ENCODE measurements around the gene SIAH2. TPM values are rescaled to one million over a fixed set of nuclear protein-coding genes. Genes with fewer than 3 reads are reported as not detected.

The SIAH2 gene
- total RNA-seq, 4 donors from 2014 or later, result 17.8 to 29.0 (median 20.4) TPM

- Histone ChIP-seq H3K9me3 (no peaks in the 10 kb centered on the region), H3K27ac (no peak overlapping the region), H3K36me3 (peaks cover 0 to 4% of the 10 kb centered on the region in 2 donors), H3K4me3 (replicated peaks in 1 of 3) (no peak overlapping the region), H3K4me1 (peaks cover 6 to 38% of the 10 kb centered on the region in 2 donors), H3K27me3 (no peaks in the 10 kb centered on the region)
- intact Hi-C loops (cut with DNase I), result no loop called here
- WGBS, 2 donors, result 87 to 97% methylated on average over 4 of the region's 4 CpGs
- DNase-seq, result no peak
- no peak for TF ChIP-seq CTCF (IDR thresholded peaks at IDR 0.05)
- TF ChIP-seq POLR2A (IDR thresholded peaks at IDR 0.05), result no peak
These were observed 20.3 kb downstream of the SIAH2 start for GRCh38 chr3:150742679-150743078.

- H3K4me1 ChIP-seq, result peaks cover 6 to 35% of the 10 kb centered on the region in 2 donors
- intact Hi-C loops (cut with DNase I), result no loop called here
- H3K27ac ChIP-seq, result no peak overlapping the region
- no peaks in the 10 kb centered on the region for H3K9me3 ChIP-seq
- H3K4me3 ChIP-seq (replicated peaks in 1 of 3), result no peak overlapping the region
- no peaks in the 10 kb centered on the region for H3K27me3 ChIP-seq
- peaks cover 0 to 4% of the 10 kb centered on the region in 2 donors for H3K36me3 ChIP-seq
- TF ChIP-seq CTCF (IDR thresholded peaks at IDR 0.05), result no peak
- no peak for TF ChIP-seq POLR2A (IDR thresholded peaks at IDR 0.05)
- no peak for DNase-seq
- WGBS, 2 donors, result 97% methylated on average over 15 of the region's 15 CpGs
These were observed 20.8 kb downstream of the SIAH2 start for GRCh38 chr3:150742141-150742523.

- TF ChIP-seq CTCF (IDR thresholded peaks at IDR 0.05) (no peak), POLR2A (IDR thresholded peaks at IDR 0.05) (no peak)
- Histone ChIP-seq H3K27ac (no peak overlapping the region), H3K4me1 (peaks cover 6 to 31% of the 10 kb centered on the region in 2 donors), H3K27me3 (no peaks in the 10 kb centered on the region), H3K9me3 (no peaks in the 10 kb centered on the region), H3K4me3 (replicated peaks in 1 of 3) (no peak overlapping the region), H3K36me3 (peaks cover 0 to 4% of the 10 kb centered on the region in 2 donors)
- 60 to 68% methylated on average over 5 of the region's 5 CpGs for WGBS, 2 donors
- no peak for DNase-seq
- intact Hi-C loops (cut with DNase I), result no loop called here
These were observed 21.4 kb downstream of the SIAH2 start for GRCh38 chr3:150741497-150742140.

GRCh38 chr3:150740733-150741496 lies 22.1 kb downstream of the SIAH2 start:
- Histone ChIP-seq H3K27ac (no peak overlapping the region), H3K4me1 (peaks cover 6 to 31% of the 10 kb centered on the region in 2 donors), H3K4me3 (replicated peaks in 1 of 3) (no peak overlapping the region), H3K27me3 (no peaks in the 10 kb centered on the region), H3K9me3 (no peaks in the 10 kb centered on the region), H3K36me3 (peaks cover 0 to 4% of the 10 kb centered on the region in 2 donors)
- WGBS, 2 donors, result 78 to 83% methylated on average over 12 of the region's 12 CpGs
- intact Hi-C loops (cut with DNase I), result no loop called here
- TF ChIP-seq CTCF (IDR thresholded peaks at IDR 0.05) (no peak), POLR2A (IDR thresholded peaks at IDR 0.05) (no peak)
- DNase-seq, result no peak

Measured in thyroid gland (tissue), 4 donors.